GM18519 (cell line): ENCODE results near the gene NRCAM.
"Not testable (repeated sequence)": the region's sequence is repeated elsewhere in the genome, so short reads cannot be mapped to it uniquely, and the experiment has no call there.

ENCODE experiments used
- ATAC-seq: cut with Tn5 transposase; IDR thresholded peaks from one replicate; pipeline ENCODE4 v1.9.1; 2021; ENCODE audit warnings: mild to moderate bottlenecking, moderate library complexity; ENCODE audit not compliant: unreplicated experiment, low FRiP score

The NRCAM gene

DNA sequence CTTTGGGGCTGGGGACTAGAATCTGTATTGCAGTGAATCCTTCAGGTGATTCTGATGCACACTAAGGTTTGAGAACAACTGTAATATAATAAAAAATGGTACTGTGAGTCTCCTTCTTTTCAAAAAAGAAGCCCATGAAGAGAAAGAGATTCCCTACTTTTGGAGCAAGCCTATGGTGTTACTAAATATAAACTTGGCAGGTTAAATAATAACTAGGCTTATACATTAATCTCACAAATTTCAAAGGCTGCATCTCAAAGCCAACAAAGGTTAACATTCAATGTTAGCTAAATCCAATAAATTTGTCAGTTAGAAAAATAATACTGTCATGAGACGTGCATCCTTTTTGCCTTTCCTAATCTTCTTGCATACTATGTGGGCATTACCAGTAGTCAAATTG is 166.4 kb downstream of the NRCAM start:
- no peak for ATAC-seq

DNA sequence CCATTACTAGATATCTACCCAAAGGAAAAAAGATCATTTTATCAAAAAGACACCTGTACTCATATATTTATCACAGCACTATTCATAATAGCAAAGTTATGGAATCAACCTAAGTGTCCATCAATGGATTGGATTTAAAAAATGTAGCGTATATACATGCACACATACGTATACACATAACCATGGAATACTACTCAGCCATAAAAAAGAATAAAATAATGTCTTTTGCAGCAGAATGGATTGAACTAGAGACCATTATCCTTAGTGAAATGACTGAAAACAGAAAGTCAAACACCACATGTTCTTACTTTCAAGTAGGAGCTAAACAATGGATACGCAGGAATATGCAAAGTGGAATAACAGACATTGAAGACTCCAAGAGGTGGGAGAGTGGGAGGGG is 168.4 kb downstream of the NRCAM start:
- ATAC-seq, result no peak

DNA sequence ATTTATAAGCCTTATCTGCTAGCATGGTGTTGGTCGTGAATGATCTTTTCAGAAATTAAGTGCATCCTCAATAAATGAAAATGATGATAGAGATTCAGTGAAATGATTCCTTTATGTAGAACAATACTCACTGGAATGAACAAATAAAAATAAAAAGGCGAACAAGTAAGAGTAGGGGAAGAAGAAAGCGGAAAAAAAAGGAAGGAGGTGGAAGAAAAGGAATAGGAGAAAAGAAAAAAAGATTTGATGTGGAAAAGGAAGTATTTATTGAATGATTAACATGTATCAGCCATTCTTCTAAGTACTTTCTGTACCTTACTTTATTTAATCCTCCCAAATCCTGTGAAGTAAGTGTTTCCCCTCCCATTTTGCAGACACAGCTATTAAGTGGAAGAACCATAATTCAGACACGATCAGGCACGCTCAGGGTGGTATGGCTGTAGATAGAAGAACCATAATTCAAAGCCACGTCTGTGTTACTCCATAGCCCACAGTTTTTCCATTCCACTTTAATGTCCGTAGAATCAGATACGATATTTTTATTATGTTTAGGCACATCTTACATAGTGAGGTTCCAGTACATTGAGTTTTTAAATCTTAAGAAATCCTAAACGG is 169.8 kb downstream of the NRCAM start:
- ATAC-seq, result no peak

DNA sequence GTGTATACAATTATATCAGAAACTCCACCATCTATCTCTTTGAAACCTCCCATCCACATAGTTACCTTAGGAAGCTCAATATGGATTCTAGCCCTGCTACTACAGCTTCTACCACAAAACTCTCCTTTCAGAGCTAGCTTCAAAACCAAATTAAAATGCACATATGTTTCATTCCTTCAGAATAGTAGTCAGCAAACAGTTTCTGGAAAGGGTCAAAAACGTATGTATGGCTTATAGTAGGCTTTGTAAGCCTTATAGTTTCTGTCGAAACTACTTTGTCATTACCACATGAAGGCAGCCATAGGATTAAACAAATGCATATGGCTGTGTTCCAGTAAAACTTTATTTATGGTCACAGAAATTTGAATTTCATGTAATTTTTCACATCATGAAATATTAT is 170.5 kb downstream of the NRCAM start:
- no peak for ATAC-seq

DNA sequence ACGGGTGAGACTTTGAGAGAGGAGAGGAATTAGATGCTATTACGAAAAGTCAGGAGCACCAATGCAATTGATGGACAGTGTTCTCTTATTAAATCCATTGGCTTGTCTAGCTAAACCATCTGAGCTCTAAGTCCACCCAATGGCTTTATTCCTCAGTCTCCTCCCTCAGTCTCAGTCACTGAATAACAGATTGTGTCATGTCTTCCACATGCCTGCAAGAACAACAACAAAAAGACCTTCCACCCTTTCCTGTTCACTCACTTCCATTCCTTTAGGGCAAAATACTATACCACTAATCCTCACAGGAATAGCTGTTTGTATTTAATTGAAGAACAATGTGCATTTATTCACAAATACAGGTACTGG is 171.2 kb downstream of the NRCAM start:
- ATAC-seq, result no peak

DNA sequence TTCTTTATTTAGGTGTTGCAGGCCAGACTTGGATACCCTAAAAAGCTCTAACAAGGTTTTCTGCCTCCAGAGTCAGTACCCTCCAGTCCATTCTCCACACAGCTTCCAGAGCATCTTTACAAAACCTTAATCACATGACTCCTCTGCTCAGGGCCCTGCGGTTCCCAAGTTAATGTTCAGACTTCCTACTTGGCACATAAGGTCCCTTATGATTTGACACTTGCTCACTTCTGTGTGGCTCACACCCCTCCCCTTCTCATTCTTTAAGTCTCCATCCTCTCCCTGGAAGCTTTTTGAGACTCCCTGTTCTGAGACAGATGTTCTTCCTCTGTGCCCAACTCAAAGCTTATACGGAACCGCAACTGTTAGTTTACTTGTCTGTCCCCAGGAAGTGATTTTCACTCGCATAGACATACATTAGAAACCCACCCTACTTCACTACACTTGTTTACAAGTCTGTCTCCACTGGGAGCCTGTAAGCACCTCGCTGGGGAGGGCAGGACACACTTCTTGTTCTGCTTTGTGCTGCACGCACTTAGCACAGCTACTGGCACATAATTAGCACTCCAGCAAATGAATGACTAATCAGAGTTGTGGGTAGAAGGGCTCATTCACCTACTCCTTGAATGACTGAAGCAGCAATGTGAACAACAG is 171.8 kb downstream of the NRCAM start:
- ATAC-seq, result no peak

DNA sequence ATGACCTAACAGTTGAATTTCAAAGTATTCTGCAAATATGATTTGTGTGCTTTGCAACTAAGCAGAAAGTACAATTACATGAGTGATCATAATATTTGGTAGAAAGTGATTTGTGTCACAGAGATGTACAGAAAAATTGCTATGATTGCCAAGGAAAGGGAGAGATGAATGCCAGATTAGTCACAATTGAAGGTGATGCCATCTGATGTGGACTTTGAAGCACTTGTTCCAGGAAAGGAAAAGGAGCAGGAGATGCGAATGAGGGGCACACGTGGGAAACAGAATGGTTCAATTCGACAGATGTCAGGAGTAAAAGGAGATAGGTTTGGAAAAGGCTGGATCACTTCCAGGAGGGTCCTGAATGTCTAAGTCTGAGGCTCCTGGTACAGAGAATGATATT is 173.0 kb downstream of the NRCAM start:
- ATAC-seq, result no peak

DNA sequence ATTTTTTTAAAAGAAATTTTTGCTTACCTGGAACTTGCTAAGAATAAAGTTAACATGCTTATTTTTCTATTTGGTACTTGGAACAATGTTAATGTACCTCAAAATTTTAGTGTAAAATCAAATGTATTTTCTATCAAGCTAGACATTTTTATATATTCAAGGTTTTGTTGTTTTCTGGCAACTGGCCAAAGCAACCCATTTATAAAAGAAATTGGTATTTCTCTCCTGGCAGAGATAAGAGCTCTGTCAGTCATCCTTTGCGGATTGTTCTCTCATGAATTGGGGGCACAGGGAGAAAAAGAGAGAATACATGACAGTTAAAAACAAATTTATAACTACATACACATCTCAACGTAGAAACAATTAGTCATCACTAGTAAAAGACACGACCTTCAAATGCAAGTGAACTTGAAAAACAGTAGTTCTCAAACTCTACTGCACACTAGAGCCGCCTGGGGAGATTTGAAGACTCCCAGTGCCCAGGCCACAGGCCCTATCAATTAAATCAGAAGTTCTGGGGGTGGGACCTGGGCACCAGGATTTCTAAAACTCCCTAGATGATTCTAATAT is 173.7 kb downstream of the NRCAM start:
- no peak for ATAC-seq

DNA sequence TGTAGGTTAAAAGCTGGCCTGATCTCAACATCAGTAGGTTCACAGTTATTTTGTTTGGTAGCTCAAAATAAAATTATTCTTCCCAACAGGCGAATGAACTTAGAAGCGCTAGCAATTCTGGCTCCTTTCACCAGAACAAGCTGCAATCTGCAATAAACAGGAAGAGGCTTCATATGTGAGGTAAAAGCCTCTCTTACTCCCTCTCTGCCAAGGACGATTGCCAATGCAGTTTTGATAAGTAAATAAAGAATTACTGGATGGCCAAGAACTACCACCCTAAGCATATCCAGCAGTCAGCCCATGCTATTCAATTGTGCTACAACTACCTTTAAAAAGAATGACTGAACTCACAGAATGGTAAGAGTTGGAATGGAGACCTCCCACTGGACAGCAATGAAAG is 176.1 kb downstream of the NRCAM start:
- no peak for ATAC-seq

DNA sequence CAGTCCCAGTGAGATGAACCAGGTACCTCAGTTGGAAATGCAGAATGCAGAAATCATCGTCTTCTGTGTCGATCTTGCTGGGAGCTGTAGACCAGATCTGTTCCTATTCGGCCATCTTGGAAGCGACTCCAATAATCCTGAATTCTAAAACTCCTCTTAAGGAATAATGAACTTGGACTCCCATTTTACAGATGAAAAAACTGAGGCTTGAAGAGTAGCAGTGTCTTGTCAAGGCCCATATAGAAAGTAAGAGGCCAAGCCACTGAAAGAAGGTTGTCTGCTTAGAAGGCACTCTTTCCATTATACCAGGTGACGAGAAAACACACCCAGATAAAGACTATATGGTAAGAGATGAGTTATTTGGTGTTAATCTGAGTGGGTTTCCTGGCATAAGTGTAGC is 177.5 kb downstream of the NRCAM start:
- ATAC-seq, result no peak

DNA sequence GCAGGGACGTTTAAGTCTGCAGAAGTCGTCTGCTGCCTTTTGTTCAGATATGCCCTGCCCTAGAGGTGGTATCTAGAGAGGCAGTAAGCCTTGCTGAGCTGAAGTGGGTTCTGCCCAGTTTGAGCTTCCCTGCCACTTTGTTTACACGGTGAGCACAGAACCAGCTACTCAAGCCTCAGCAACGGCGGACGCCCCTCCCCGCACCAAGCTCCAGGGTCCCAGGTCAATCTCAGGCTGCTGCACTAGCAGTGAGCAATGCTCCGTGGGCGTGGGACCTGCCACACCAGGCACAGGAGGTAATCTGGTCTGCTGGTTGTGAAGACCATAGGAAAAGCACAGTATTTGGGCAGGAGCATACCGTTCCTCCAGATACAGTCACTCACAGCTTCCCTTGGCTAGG is 178.0 kb downstream of the NRCAM start:
- ATAC-seq, result no peak

DNA sequence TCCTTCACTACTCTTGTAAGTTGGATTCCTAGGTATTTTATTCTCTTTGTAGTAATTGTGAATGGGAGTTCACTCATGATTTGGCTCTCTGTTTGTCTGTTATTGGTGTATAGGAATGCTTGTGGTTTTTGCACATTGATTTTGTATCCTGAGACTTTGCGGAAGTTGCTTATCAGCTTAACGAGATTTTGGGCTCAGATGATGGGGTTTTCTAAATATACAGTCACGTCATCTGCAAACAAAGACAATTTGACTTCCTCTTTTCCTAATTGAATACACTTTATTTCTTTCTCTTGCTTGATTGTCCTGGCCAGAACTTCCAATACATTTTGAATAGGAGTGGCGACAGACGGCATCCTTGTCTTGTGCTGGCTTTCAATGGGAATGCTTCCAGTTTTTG is 181.8 kb downstream of the NRCAM start:
- not testable (repeated sequence) for ATAC-seq

DNA sequence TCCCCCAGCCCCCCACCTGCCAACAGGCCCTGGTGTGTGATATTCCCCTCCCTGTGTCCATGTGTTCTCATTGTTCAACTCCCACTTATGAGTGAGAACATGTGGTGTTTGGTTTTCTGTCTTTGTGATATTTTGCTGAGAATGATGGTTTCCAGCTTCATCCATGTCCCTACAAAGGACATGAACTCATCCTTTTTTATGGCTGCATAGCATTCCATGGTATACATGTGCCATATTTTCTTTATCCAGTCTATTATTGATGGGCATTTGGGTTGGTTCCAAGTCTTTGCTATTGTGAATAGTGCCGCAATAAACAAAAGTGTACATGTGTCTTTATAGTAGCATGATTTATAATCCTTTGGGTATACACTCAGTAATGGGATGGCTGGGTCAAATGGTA is 183.3 kb downstream of the NRCAM start:
- not testable (repeated sequence) for ATAC-seq

DNA sequence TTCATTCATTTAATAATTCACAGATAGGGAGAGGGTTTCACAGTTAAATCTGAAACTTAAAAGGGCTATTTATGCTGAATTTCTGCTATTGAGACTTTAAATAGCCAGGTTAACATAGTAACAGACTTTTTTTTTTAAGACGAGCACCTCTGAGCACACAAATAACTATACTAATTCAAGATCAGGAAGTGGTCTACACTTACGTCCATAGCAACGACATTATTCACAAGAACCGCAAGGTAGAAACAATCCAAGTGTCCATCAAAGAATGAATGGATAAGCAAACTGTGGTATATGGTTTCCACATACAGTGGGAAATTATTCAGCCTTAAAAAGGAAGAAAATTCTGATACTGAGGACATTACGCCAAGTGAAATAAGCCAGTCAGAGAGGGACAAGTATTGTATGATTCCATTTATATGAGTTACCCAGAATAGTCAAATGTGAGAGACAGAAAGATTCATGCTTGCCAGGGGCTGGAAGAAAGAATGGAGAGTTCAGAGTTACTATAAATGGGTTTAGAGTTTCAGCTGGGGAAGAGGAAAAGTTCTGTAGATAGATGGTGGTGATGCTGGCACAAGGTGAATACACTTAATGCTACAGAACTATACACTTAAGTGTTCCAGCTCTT is 185.7 kb downstream of the NRCAM start:
- ATAC-seq, result peak; percentile 96

DNA sequence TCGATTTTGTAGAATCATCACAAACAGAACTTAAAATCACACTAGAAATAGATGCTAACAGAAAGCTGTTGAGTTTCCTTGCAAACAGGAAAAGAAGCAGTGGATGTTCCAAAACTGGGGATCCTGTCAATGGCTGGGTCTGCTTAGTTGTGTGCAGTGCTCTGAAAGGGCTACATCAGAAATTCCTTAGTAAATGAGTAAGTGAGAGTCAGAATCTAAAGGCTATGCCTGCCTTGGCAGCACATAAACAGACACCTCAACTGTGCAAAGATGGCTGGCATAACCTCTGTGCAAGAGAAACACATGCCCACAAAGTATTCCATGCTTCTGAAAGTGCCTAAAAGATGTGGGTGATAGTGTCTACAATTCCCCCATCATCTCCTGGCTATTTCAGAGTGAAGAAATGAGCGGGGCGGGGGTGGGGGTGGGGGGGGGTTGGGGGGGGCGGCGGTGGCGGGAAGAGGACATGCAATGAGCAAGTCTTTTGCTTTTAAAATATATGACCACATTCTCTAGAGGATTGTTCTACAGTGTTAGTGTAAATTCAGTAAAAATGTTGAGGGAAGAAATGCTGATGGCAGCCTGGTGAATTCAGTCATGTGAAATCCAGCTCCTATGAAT is 187.9 kb downstream of the NRCAM start:
- ATAC-seq, result no peak

DNA sequence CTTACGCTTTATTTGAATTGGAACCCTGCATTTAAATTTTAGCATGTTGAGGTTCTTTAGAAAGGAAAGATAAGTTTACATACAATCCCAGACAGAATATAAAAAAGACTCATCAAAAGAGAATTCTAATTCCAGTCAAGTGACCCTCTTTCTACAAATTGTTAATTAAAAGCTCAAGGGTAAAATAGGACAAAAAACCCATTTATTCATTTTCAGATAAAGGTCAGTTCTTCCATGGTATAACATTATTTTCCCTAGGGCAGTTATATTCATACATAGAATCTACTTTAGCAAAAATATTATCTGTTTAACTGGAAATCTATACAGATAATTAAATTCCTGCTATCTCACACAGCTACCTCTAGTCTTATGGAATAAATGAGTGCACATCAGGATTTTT is 188.6 kb downstream of the NRCAM start:
- no peak for ATAC-seq

DNA sequence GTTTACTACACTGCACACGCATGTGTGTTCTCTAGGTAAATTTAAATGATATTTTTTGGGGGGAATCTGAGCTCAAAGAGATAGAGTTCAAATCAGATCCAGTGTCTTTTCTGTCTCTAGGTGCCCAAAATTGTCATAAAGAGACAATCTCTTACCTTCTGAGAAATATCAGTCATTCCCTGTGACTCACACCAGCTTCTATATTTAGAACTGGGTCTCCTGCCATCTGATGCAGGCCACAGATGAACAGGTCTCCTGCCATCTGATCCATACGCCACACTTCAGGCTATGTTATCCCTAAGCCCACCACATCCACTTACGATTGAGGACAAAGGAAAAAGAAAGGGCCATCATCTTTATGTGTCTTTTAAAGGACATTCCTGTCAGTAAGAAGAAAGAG is 189.7 kb downstream of the NRCAM start:
- ATAC-seq, result no peak

DNA sequence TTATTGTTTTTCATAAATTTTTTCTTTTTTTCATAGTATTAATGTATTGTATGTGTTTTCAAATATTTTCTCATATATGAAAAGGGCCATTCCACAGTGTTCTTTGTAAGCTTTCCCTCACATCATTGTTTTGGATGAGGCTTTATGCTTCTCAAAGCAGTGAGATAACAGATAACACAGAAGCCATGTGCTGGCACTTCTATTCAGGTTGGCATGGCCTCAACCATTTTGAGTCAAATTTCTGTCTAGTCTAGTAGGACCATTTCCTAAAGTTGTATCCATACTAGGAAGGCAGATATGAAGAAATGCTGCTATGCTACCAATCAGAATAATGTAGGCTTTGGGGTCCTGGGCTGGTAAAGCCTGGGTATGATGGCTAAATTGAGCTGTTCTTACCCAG is 190.2 kb downstream of the NRCAM start:
- no peak for ATAC-seq

DNA sequence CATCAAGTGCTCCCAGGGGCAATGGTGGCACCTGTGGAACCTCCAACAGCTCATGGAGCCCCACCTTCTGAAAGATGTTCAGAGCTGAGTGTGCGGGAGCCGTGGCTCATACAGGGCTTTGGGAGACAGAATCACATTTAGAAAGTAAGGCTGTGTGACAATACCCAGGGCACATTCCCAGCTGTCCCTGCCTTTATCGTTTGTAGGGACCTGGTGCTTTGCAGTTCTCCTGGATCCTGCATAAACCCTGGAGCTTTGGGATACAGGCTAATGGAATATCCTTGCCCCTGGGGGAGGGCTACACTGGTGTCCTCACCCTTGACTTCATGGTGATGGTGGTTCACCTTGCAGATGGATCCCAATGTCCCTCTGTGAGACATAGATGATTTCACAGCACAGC is 191.2 kb downstream of the NRCAM start:
- ATAC-seq, result no peak

DNA sequence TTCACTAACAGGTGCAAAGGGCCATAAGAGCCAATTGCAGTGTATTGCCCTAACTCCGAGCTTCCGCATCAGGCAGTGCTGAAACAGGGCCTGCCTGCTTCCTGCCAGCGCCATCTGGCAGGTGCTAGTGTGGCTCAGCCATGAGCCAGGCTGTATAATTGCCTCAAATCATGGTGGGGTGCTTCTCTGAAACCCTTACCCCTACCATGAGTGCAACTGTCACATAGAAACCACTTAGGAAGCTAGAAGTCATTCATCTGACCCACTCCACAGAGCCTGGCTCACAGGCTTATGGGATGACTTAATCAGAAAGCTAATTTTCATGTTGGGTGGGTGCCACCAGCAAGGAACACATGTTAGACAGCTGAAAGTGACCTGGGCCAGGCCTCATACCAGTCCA is 192.8 kb downstream of the NRCAM start:
- ATAC-seq, result no peak

DNA sequence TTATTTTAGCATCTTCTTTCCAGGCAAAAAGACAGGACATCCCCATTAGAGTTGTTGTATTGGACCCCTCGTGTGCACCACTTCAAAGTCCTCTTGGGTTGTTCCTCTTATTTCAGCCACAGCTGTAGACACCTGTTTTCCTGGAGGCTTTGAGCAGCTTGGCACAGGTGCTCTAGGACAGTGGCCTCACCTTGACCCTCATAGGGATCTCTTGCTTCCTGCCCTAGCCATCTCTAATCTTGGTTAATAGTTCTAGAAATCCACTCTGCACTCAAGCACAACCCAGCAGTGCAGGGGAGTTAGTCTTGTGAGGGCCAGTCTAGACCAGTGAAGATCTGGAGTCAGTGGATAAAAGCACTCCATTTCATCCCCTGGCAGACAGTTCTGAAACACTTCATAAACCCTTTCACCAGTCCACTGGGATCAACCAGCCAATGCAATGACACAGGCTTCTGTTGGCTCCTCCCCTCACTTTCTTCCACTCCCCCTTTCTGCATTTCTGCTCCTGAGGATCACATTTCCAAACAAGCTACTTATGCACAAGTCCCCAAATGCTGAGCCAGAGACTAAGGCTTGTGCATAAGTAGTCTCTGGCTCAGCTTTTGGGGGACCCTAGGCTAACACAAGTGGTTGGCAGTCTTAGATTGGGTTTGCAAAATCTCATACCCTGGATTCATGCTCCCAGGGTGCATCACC is 194.5 kb downstream of the NRCAM start:
- ATAC-seq, result no peak
